Panc1 (cell line): ENCODE results near the gene PCGF3.

Source experiments
- POLR2AphosphoS5 ChIP-seq: IDR thresholded peaks from 2 replicates; pipeline ENCODE4 v1.6.1; 2012; ENCODE audit warnings: mild to moderate bottlenecking, low read depth, low read length, moderate library complexity
- SIN3A ChIP-seq: IDR thresholded peaks from 2 replicates; pipeline ENCODE4 v1.6.1; 2012; ENCODE audit warnings: low read depth, mild to moderate bottlenecking, low read length, moderate library complexity, borderline replicate concordance; ENCODE audit not compliant: insufficient read depth
- TCF7L2 ChIP-seq: IDR thresholded peaks from 2 replicates; pipeline ENCODE4 v1.6.1; 2011; ENCODE audit warnings: mild to moderate bottlenecking, low read depth, low read length, inconsistent platforms
- TF ChIP-seq, protein P1 (sequence below): fragments of 450-650 bp; IDR thresholded peaks from 2 replicates; pipeline ENCODE4 v1.5.1; 2017; ENCODE audit warnings: mild to moderate bottlenecking
- TF ChIP-seq, protein P2 (sequence below), 2 experiments: IDR thresholded peaks; 2 replicates each; pipeline ENCODE4 v1.6.1; 2011 to 2012; ENCODE audit warnings: low read depth in 2 of 2, control low read depth in 1 of 2, low read length in 1 of 2, mild to moderate bottlenecking in 1 of 2, moderate library complexity in 1 of 2; ENCODE audit not compliant: insufficient read depth in 1 of 2

DNA sequence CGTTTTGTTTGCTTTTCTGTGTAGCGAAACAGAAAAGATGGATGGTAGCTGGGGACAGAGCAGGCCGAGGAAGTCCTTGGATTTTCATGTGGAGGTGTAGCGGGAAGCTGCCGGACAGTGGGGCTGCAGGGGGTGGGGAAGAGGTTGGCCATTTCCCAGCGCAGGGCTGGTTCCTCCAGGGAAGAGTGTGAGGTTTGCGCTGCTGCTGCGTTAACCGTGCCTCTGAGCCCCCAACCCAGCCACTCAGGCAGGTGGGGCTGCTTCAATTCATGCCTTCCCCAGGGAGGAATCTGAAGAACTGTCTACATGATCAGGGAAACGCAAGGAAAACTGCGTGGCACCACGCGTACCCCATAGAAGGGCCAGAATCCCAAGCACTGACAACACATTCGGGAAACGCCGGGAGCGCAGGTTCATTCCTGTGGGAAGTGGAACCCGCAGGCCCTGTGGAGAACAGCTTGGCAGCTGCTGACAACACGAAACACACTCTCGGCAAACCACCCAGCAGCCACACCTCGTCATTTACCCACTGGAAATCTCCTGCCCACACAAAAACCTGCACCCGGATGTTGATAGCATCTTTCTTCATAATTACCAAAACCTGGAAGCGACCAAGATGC lies 57.7 kb downstream of the PCGF3 start:
- TF ChIP-seq, protein P1, sequence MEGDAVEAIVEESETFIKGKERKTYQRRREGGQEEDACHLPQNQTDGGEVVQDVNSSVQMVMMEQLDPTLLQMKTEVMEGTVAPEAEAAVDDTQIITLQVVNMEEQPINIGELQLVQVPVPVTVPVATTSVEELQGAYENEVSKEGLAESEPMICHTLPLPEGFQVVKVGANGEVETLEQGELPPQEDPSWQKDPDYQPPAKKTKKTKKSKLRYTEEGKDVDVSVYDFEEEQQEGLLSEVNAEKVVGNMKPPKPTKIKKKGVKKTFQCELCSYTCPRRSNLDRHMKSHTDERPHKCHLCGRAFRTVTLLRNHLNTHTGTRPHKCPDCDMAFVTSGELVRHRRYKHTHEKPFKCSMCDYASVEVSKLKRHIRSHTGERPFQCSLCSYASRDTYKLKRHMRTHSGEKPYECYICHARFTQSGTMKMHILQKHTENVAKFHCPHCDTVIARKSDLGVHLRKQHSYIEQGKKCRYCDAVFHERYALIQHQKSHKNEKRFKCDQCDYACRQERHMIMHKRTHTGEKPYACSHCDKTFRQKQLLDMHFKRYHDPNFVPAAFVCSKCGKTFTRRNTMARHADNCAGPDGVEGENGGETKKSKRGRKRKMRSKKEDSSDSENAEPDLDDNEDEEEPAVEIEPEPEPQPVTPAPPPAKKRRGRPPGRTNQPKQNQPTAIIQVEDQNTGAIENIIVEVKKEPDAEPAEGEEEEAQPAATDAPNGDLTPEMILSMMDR = no peak
- TF ChIP-seq POLR2AphosphoS5 (no peak), SIN3A (no peak), TCF7L2 (no peak)
- TF ChIP-seq, protein P2, sequence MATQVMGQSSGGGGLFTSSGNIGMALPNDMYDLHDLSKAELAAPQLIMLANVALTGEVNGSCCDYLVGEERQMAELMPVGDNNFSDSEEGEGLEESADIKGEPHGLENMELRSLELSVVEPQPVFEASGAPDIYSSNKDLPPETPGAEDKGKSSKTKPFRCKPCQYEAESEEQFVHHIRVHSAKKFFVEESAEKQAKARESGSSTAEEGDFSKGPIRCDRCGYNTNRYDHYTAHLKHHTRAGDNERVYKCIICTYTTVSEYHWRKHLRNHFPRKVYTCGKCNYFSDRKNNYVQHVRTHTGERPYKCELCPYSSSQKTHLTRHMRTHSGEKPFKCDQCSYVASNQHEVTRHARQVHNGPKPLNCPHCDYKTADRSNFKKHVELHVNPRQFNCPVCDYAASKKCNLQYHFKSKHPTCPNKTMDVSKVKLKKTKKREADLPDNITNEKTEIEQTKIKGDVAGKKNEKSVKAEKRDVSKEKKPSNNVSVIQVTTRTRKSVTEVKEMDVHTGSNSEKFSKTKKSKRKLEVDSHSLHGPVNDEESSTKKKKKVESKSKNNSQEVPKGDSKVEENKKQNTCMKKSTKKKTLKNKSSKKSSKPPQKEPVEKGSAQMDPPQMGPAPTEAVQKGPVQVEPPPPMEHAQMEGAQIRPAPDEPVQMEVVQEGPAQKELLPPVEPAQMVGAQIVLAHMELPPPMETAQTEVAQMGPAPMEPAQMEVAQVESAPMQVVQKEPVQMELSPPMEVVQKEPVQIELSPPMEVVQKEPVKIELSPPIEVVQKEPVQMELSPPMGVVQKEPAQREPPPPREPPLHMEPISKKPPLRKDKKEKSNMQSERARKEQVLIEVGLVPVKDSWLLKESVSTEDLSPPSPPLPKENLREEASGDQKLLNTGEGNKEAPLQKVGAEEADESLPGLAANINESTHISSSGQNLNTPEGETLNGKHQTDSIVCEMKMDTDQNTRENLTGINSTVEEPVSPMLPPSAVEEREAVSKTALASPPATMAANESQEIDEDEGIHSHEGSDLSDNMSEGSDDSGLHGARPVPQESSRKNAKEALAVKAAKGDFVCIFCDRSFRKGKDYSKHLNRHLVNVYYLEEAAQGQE (IDR thresholded peaks at IDR 0.05; ENCODE audit: insufficient read depth in 1 of 2, low read depth in 2 of 2, low read length in 1 of 2) = no peak
